Right lobe of liver (tissue), 4 donors: ENCODE data around the gene TSC22D4.
A peak's percentile ranks its signal among the peaks of the same experiment; 100 is the strongest.

Experiments used
- CTCF ChIP-seq, 4 donors: fragments of 200-600 bp in 3 of 4; fragments of 450-650 bp in 1 of 4; IDR thresholded peaks; one replicate each; pipeline versions ENCODE4 v1.5.1 to v1.8.0; 2016 to 2022; ENCODE audit warnings: antibody characterized with exemption in 4 of 4, mild to moderate bottlenecking in 2 of 4
- POLR2A ChIP-seq: fragments of 450-650 bp; IDR thresholded peaks from one replicate; pipeline ENCODE4 v1.6.1; 2017; ENCODE audit warnings: antibody characterized with exemption, mild to moderate bottlenecking
- donor health status: DM: no; HTN: no; CAD: no.
- donor health status: DM: no; HTN: no; CAD: no.
- donor health status: DM: no; HTN: yes; CAD: no.

GRCh38 chr7:100428967-100429636 lies 49.9 kb downstream of the TSC22D4 start:
- TF ChIP-seq POLR2A (peak; percentile 71), CTCF (IDR thresholded peaks at IDR 0.05) (peak in 2 of 4 donors; percentile 34 to 56)
